Middle frontal gyrus (tissue), 1 donor: Measurements from ENCODE around the gene ELF5.
A peak's percentile ranks its signal among the peaks of the same experiment; 100 is the strongest.

Experiments used
- DNase-seq: peaks from one replicate; pipeline ENCODE4 v3.0.0-alpha.2; 2015; ENCODE audit warnings: low spot score; ENCODE audit errors: extremely low spot score

ELF5 gene

GRCh38 chr11:34513682-34514449, at the start of gene ELF5:
Gene ELF5, minus strand, starts transcription at chr11:34513794. Its CDS starts 8,045 bp downstream, at chr11:34505749.
- DNase-seq: no peak

GRCh38 chr11:34562976-34563375, 49.4 kb upstream of the ELF5 start:
- no peak for DNase-seq

GRCh38 chr11:34560511-34560910, 46.9 kb upstream of the ELF5 start:
- DNase-seq: no peak

GRCh38 chr11:34558673-34559072, 45.1 kb upstream of the ELF5 start:
- DNase-seq: no peak

- DNase-seq: no peak
Measured at GRCh38 chr11:34558211-34558610, 44.6 kb upstream of the ELF5 start.

- no peak for DNase-seq
Measured at GRCh38 chr11:34552270-34552669, 38.7 kb upstream of the ELF5 start.

GRCh38 chr11:34549271-34549670, 35.7 kb upstream of the ELF5 start:
- no peak for DNase-seq

- DNase-seq: no peak
Measured at GRCh38 chr11:34548278-34548677, 34.7 kb upstream of the ELF5 start.

GRCh38 chr11:34546511-34547209, 33.1 kb upstream of the ELF5 start:
- DNase-seq: peak; percentile 64

GRCh38 chr11:34542089-34542488, 28.5 kb upstream of the ELF5 start:
- DNase-seq: no peak

- DNase-seq: no peak
Measured at GRCh38 chr11:34540870-34541269, 27.3 kb upstream of the ELF5 start.

- no peak for DNase-seq
Measured at GRCh38 chr11:34537636-34538035, 24.0 kb upstream of the ELF5 start.

GRCh38 chr11:34536056-34536455, 22.5 kb upstream of the ELF5 start:
- DNase-seq: no peak

- no peak for DNase-seq
Measured at GRCh38 chr11:34534826-34535225, 21.2 kb upstream of the ELF5 start.

- no peak for DNase-seq
Measured at GRCh38 chr11:34531663-34532062, 18.1 kb upstream of the ELF5 start.

- DNase-seq: no peak
Measured at GRCh38 chr11:34530545-34531234, 17.1 kb upstream of the ELF5 start.

- DNase-seq: no peak
Measured at GRCh38 chr11:34529643-34530042, 16.0 kb upstream of the ELF5 start.

GRCh38 chr11:34528072-34528471, 14.5 kb upstream of the ELF5 start:
- DNase-seq: no peak

GRCh38 chr11:34525888-34526657, 12.5 kb upstream of the ELF5 start:
- DNase-seq: no peak

GRCh38 chr11:34525098-34525497, 11.5 kb upstream of the ELF5 start:
- no peak for DNase-seq

GRCh38 chr11:34524696-34525095, 11.1 kb upstream of the ELF5 start:
- DNase-seq: no peak

- no peak for DNase-seq
Measured at GRCh38 chr11:34523053-34523452, 9.5 kb upstream of the ELF5 start.
